Muscle layer of colon (tissue), 2 donors: ENCODE measurements around the gene SGSM2.

Experiments used
- H3K27ac ChIP-seq: one replicate; pipeline ENCODE4 v1.7.0; 2013; ENCODE audit warnings: low read depth, mild to moderate bottlenecking, low read length, moderate library complexity
- H3K27me3 ChIP-seq, 2 donors: one replicate each; pipeline ENCODE4 v1.7.0; 2013; ENCODE audit warnings: low read length in 2 of 2, mild to moderate bottlenecking in 2 of 2; ENCODE audit not compliant: insufficient read depth in 2 of 2, control insufficient read depth in 1 of 2
- H3K36me3 ChIP-seq: one replicate; pipeline ENCODE4 v1.7.0; 2013; ENCODE audit warnings: mild to moderate bottlenecking, low read length; ENCODE audit not compliant: insufficient read depth
- H3K4me1 ChIP-seq: one replicate; pipeline ENCODE4 v1.7.0; 2013; ENCODE audit warnings: mild to moderate bottlenecking, low read length; ENCODE audit not compliant: insufficient read depth
- H3K4me3 ChIP-seq, 2 donors: one replicate each; pipeline ENCODE4 v1.7.0; 2013; ENCODE audit warnings: low read length in 2 of 2, low read depth in 1 of 2, mild to moderate bottlenecking in 1 of 2, moderate library complexity in 1 of 2
- H3K9ac ChIP-seq: one replicate; pipeline ENCODE4 v1.7.0; 2013; ENCODE audit warnings: low read length
- H3K9me3 ChIP-seq: one replicate; pipeline ENCODE4 v1.7.0; 2013; ENCODE audit warnings: mild to moderate bottlenecking, low read length
- donor health status: abdominal sarcoma.
- donor health status: Adenocarcinoma of cecum.

SGSM2 gene

DNA sequence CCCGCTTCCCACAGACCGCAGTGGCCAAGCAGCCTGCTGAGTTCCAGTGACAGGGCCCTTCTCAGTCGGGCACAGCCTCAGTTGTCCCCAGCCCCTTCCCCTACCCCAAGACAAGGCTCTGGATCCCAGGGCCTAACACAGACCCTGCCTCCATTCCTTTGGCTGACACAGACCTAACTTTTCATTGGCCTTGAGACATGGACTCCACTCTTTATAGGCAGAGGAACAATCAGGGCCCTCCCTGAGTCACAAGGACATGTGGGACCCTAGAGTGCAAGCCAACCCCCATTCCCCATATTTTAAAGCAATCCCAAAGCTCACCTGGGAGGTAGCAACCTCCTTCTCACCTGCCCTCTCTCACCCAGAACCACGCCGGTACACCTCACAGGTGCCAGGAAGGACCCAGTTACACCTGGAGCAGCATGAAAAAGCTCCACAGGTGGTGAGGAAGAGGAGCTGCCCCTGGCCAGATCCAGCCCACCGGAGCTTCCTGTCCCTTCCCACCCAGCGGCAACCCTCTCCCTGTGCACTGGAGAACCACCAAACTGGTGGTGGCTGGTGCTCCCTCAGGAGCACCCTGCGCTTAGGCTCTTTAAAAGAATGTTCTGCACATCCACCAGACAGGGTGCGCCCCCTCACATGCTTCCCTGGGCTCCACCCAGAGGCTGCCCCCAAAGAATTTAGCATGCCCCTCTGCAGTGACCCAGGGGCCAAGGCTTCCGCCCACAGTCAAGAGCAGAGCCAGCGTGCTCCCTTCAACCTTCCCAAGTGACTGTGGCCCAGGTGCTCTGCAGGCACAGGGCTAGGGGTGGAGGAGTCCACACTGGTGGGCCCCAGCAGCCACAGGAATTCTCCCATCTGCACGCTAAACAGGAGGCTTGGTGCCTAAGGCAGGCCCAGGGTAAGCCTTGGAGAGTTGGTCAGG lies 60.2 kb downstream of the SGSM2 start:
- peak overlapping the region; percentile 100 for H3K27ac ChIP-seq
- H3K4me1 ChIP-seq = peaks cover 49% of the 10 kb centered on the region
- peak overlapping the region; percentile 83 for H3K9ac ChIP-seq
- H3K4me3 ChIP-seq = peak overlapping the region; percentile 18 to 26
- H3K9me3 ChIP-seq = no peaks in the 10 kb centered on the region
- no peaks in the 10 kb centered on the region for H3K36me3 ChIP-seq
- no peaks in the 10 kb centered on the region for H3K27me3 ChIP-seq

DNA sequence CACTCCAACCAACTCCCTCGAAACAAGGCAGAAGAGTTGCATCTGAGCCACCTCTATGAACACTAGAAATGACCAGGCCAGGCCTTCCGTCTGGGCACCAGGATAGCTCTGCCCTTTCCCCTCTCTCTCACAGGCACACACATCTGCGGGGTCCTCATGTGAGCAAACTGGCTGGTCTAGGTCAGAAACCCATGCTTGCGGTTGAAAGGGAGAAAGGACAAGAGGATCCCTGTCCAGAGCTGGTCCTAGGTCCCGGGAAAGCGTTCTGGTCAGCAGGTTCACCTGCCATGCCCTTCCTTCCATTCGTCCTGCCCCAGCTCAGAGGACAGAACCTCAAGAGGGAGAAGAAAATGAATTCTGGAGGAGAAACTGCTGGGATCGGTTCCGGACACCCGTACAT lies 60.9 kb downstream of the SGSM2 start:
- H3K27ac ChIP-seq = peak overlapping the region; percentile 100
- no peaks in the 10 kb centered on the region for H3K9me3 ChIP-seq
- H3K9ac ChIP-seq = peak overlapping the region; percentile 91
- H3K27me3 ChIP-seq = no peaks in the 10 kb centered on the region
- peaks cover 56% of the 10 kb centered on the region for H3K4me1 ChIP-seq
- peak overlapping the region; percentile 28 to 46 for H3K4me3 ChIP-seq
- H3K36me3 ChIP-seq = no peaks in the 10 kb centered on the region

DNA sequence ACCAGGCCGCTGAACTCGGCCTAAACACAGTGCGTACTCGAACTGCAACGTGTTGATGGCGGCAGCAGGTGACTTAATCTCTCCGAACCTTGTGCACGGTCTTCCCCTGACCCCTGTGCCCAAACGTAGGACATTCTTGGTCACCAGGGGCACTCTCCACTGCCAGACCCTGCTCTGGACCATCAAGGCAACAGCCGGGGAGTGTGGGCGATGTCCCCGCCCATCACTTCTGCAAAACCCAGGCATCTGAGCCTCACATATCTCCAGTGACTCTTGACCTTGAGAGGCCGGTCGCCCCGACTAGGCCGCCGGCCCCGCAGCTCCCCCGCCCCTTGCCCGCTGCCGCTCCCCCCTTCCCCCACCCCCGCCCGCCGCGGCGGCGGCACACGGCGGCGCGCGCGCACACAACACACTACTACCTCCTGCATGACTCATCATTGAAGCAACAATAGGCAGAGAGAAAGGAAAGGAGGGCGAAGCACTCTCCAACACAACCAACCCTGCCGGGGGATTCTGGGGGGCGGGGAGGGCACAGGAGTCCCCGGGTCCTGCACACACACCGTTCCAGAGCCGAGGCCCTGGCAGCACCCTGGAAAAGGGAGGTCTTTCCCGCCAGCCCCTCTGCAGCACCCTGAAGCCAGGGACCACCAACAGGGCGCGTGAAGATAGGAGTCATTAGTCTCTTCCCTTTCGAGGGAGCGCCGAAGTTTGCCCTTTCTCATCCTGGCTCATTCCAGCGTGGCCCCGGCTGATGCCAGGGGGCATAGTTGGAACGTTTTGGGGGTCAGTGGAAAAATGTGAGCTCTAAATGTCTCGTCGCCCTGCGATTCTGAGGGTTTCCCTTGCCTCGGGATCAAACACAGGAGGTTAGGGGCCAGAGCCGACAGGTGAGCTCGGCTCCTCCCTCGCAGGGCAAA lies 61.6 kb downstream of the SGSM2 start:
- Histone ChIP-seq H3K9me3 (no peaks in the 10 kb centered on the region), H3K36me3 (no peaks in the 10 kb centered on the region), H3K4me1 (peaks cover 63% of the 10 kb centered on the region), H3K27me3 (no peaks in the 10 kb centered on the region), H3K9ac (peak overlapping the region; percentile 100), H3K4me3 (peak overlapping the region; percentile 69 to 98), H3K27ac (peak overlapping the region; percentile 100)

DNA sequence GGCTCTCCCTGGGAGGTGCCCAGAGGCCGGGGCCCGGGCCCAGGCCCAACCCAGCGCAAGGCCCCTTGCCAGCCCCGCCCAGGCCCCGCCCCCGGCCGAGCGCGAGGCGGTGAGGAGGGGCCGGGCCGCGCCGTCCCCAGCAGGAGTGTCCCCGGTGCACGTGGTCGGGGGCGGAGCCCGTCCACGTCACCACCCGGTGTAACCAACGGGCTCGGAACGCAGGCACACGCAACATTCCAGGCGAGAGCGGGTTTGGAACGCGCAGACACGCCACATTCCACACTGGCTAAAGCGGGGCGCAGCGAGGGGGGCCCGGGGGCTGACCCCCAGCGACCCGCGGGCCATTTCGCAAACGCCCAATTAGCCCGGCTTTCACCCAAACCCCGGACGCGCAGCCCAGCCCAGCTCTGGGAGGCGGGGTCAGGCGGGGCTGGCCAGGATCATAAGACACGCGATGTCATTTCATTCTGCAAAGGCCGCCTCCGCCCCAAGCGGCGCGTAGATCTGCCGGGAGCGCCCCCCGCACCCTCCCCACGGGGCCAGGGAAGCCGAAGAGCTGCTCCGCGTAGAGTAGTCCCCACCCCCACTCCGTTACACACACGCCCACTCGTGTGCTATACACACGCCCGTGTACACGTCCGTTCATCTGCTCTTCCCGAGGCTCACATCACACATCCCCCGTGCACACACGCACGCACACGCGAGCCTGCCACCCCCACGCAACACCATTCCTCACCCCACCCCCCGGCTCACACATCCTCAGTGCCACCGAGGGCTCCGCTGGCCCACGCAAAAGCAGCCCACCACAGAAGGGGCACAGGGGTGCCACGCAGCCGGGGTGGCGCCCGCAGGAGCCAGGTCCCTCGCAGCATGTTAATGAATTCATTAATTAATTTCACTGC lies 62.5 kb downstream of the SGSM2 start:
- Histone ChIP-seq H3K27ac (peak overlapping the region; percentile 100), H3K36me3 (no peaks in the 10 kb centered on the region), H3K9me3 (no peaks in the 10 kb centered on the region), H3K27me3 (no peaks in the 10 kb centered on the region), H3K9ac (peak overlapping the region; percentile 100), H3K4me3 (peak overlapping the region; percentile 69 to 98), H3K4me1 (peaks cover 62% of the 10 kb centered on the region)

DNA sequence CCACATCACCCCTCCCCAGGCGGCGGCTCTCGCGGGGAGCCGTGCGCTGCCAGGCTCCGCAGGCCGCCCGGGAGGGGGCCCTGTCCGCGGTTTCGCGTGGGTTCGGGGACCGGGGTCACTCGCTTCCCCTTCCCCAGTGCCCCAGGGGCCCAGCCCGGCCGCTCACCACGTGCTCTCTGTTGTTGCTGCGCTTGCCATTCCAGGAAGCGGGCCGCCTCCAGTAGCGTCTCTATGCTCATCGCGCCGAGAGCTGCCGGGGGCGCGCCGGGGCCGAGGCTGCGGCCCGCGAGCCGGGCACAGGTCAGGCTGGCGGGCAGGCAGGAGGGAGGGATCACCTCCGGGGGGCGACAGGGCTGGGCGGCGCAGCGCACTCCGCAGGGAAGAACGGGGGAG lies 63.2 kb downstream of the SGSM2 start:
- no peaks in the 10 kb centered on the region for H3K36me3 ChIP-seq
- H3K4me3 ChIP-seq = peak overlapping the region; percentile 69 to 98
- peak overlapping the region; percentile 97 for H3K9ac ChIP-seq
- H3K4me1 ChIP-seq = peaks cover 62% of the 10 kb centered on the region
- H3K27me3 ChIP-seq = no peaks in the 10 kb centered on the region
- H3K9me3 ChIP-seq = no peaks in the 10 kb centered on the region
- H3K27ac ChIP-seq = peak overlapping the region; percentile 100

DNA sequence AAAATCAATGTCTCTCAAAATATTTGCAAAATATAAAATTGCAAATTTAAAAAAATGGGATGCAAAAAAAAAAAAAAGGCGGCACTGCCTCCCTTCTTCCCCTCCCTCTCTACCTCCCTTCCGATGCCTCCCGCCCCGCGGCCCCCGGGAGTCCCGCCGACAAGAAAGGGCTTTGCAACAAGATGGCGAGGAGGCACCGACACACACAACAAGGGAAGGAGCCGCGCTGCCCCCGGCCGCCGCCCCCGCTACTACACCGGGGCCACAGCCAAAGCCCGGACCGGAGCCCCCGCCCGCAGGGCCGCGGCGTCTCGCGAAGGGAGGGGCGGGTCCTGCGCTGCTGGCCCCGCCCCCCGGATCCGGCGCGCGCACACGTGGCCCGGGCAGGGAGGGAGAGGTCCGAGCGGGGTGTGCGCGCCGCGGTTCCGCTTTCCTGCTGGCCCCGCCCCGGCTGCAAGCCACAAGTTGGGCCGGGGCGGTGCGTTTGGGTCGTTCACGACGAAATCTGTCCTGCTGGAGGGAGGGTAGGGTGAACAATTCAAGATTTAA lies 63.6 kb downstream of the SGSM2 start, which contains the start of gene MNT:
TSS of gene MNT (minus strand) at position 184 of the 549 bp plus-strand sequence. CDS start 348 bp downstream, outside the sequence.
- Histone ChIP-seq H3K36me3 (no peaks in the 10 kb centered on the region), H3K9ac (peak within 1 kb of the TSS; percentile 97), H3K4me3 (peak within 1 kb of the TSS; percentile 69 to 98), H3K9me3 (no peaks in the 10 kb centered on the region), H3K4me1 (peaks cover 62% of the 10 kb centered on the region), H3K27me3 (no peaks in the 10 kb centered on the region), H3K27ac (peak within 1 kb of the TSS; percentile 100)

DNA sequence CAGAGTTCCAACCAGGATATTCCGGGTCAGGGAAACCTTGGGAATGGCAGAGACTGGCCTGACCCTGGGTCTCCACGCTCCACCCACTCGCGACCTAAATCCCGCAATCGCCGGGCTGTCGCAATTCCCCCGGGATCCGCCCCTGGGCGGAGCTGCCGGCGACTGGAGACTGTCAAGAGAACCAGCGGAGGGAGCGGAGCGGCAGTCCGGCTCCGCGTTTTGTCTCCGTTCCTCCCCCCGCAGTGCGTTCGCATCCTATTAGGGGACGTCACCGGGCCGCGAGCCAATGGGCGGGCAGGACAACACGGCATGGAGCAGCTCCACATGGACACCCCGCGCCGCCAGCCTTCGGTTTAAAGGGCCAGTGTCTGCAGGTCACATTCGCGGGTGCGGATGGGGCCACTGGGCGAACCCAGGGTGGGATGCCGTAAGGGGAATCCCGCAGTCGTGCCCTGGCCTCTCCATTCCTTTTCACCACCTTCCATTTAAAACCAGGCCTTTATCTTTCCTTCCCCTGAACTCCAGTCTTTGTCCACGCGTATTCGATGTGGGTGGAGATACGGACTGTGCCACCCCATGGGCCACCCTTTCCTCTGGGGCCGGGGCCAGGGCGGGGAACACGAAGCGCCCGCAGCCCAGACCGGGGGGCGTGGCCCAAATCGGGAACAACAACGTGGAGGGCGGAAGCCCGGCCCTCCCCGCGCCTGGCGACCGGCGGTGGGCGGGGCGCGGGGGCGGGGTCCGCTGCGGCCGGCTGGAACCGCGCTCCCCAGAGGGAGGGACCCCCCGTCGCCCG lies 64.3 kb downstream of the SGSM2 start:
- Histone ChIP-seq H3K4me3 (peak overlapping the region; percentile 69 to 98), H3K27ac (peak overlapping the region; percentile 100), H3K9ac (no peak overlapping the region), H3K4me1 (peaks cover 62% of the 10 kb centered on the region), H3K36me3 (no peaks in the 10 kb centered on the region), H3K27me3 (no peaks in the 10 kb centered on the region), H3K9me3 (no peaks in the 10 kb centered on the region)

DNA sequence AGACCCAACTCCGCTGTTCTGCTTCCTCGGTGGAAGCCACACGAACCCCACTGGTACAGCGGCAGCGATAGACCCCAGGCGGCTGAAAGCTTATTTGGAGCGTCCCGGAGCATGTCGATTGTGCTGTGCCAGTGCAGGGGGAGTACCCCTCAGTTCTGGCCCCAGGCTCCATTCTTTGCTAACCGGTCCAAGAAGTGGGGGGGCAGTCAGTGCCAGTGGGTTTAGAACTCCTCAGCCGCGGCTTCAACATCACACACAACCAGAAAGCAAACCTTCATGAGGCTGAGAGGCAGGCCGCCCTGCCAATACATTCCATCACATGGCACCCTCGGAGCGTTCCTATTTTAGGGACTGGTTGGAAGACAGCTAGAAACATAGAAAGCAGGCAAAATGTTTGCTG lies 65.2 kb downstream of the SGSM2 start:
- Histone ChIP-seq H3K27me3 (no peaks in the 10 kb centered on the region), H3K36me3 (no peaks in the 10 kb centered on the region), H3K4me3 (peak overlapping the region; percentile 48 to 73), H3K9ac (peak overlapping the region; percentile 44), H3K9me3 (no peaks in the 10 kb centered on the region), H3K27ac (peak overlapping the region; percentile 68), H3K4me1 (peaks cover 64% of the 10 kb centered on the region)

DNA sequence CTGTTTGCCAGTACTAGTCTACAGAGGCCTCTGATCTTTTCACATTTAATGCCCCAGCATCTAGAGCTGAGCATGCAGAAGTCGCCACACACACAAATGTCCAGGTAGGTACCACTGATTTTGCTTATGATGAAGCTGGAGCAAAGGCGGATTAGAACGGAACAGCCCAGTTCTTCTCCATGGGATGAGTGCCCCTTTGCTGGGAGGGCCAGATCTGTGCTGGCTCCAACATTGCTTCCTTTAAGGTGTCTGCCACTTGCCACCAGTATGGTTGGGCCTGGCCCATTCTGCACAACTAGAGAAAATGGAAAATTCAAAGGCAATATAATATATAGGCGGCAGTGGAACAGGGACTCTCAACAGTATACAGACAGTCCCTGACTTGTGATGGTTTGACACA lies 65.7 kb downstream of the SGSM2 start:
- H3K27me3 ChIP-seq = no peaks in the 10 kb centered on the region
- H3K4me3 ChIP-seq = peak overlapping the region in 1 of 2 donors; percentile 73
- peak overlapping the region; percentile 68 for H3K27ac ChIP-seq
- peaks cover 60% of the 10 kb centered on the region for H3K4me1 ChIP-seq
- H3K36me3 ChIP-seq = no peaks in the 10 kb centered on the region
- no peaks in the 10 kb centered on the region for H3K9me3 ChIP-seq
- no peak overlapping the region for H3K9ac ChIP-seq
